GM06990 (cell line): ENCODE measurements around the gene SOCS7.
"Not testable (repeated sequence)": the region's sequence is repeated elsewhere in the genome, so short reads cannot be mapped to it uniquely, and the experiment has no call there.

ENCODE experiments used
- DNase-seq: peaks from one replicate; pipeline ENCODE4 v3.0.0-alpha.2; 2011; ENCODE audit not compliant: insufficient read length; ENCODE audit errors: extremely low read depth
- H3K27me3 ChIP-seq: replicated peaks from 2 replicates; pipeline ENCODE4 v1.6.0; 2011; ENCODE audit warnings: low read length; ENCODE audit not compliant: control insufficient read depth, insufficient read depth
- H3K36me3 ChIP-seq: 2 replicates; pipeline ENCODE4 v1.5.1; 2011; ENCODE audit warnings: low read length; ENCODE audit not compliant: control insufficient read depth, insufficient read depth
- H3K4me3 ChIP-seq: replicated peaks from 2 replicates; pipeline ENCODE4 v1.5.1; 2011; ENCODE audit warnings: low read depth, mild to moderate bottlenecking, control low read depth, low read length
- CTCF ChIP-seq: IDR thresholded peaks from 2 replicates; pipeline ENCODE4 v1.5.1; 2011; ENCODE audit warnings: low read length, control low read depth, mild to moderate bottlenecking, inconsistent platforms; ENCODE audit not compliant: insufficient read depth, poor library complexity, severe bottlenecking

The SOCS7 gene

GRCh38 chr17:38435795-38436194 is 84.2 kb downstream of the SOCS7 start:
- TF ChIP-seq CTCF, result no peak
- no peaks in the 10 kb centered on the region for H3K36me3 ChIP-seq
- no peaks in the 10 kb centered on the region; the same call in 1 of the 2 replicates for H3K27me3 ChIP-seq
- no peak for DNase-seq
- no peak overlapping the region for H3K4me3 ChIP-seq

- TF ChIP-seq CTCF, result no peak
- no peak for DNase-seq
- no peaks in the 10 kb centered on the region; the same call in 1 of the 2 replicates for H3K27me3 ChIP-seq
These were observed 84.7 kb downstream of the SOCS7 start for GRCh38 chr17:38436386-38436785.

GRCh38 chr17:38437313-38437712 is 85.7 kb downstream of the SOCS7 start:
- DNase-seq, H3K4me3 ChIP-seq, H3K27me3 ChIP-seq, H3K36me3 ChIP-seq: not testable (repeated sequence)

More at GRCh38 chr17:38436386-38436785, 84.7 kb downstream of the SOCS7 start:
- H3K36me3 ChIP-seq, result no peaks in the 10 kb centered on the region
- H3K4me3 ChIP-seq, result no peak overlapping the region

- H3K4me3 ChIP-seq, result no peak overlapping the region
- no peaks in the 10 kb centered on the region; the same call in 1 of the 2 replicates for H3K27me3 ChIP-seq
- TF ChIP-seq CTCF, result no peak
- DNase-seq, result no peak
- no peaks in the 10 kb centered on the region for H3K36me3 ChIP-seq
These were observed 87.8 kb downstream of the SOCS7 start for GRCh38 chr17:38439436-38439835.

GRCh38 chr17:38440614-38441397 is 89.2 kb downstream of the SOCS7 start:
- DNase-seq, result no peak
- Histone ChIP-seq H3K4me3 (no peak overlapping the region), H3K36me3 (no peaks in the 10 kb centered on the region), H3K27me3 (no peaks in the 10 kb centered on the region; the same call in 1 of the 2 replicates)
- TF ChIP-seq CTCF, result no peak

- no peak overlapping the region for H3K4me3 ChIP-seq
- no peak for TF ChIP-seq CTCF
These were observed 89.9 kb downstream of the SOCS7 start for GRCh38 chr17:38441429-38442061.

More at GRCh38 chr17:38441429-38442061, 89.9 kb downstream of the SOCS7 start:
- no peak for DNase-seq
- H3K36me3 ChIP-seq, result no peaks in the 10 kb centered on the region
- H3K27me3 ChIP-seq, result no peaks in the 10 kb centered on the region; the same call in 1 of the 2 replicates
